Stimulated activated CD8-positive, alpha-beta memory T cell treated with anti-CD3 and anti-CD28 coated beads, Interleukin-12 subunit alpha, Interleukin-12 subunit beta, amount 100 ng/mL, for 1 hour (primary cell): ENCODE measurements around the gene TPSD1.
"Not testable (repeated sequence)": the region's sequence is repeated elsewhere in the genome, so short reads cannot be mapped to it uniquely, and the experiment has no call there.

Source experiments
- DNase-seq: peaks from one replicate; pipeline ENCODE4 v3.0.0-alpha.2; 2020; ENCODE audit warnings: low read depth

TPSD1 gene

GRCh38 chr16:1220841-1221627 lies 34.8 kb upstream of the TPSD1 start:
- no peak for DNase-seq

- no peak for DNase-seq
Measured at GRCh38 chr16:1221628-1222552, 34.0 kb upstream of the TPSD1 start.

- no peak for DNase-seq
Measured at GRCh38 chr16:1222553-1223354, 33.1 kb upstream of the TPSD1 start.

GRCh38 chr16:1223355-1224214 lies 32.3 kb upstream of the TPSD1 start:
- no peak for DNase-seq

- DNase-seq = no peak
Measured at GRCh38 chr16:1224558-1224957, 31.3 kb upstream of the TPSD1 start.

- no peak for DNase-seq
Measured at GRCh38 chr16:1225051-1225451, 30.8 kb upstream of the TPSD1 start, which contains the start of gene TPSG1. Gene TPSG1, minus strand, starts transcription at chr16:1225268. Its CDS starts 16 bp downstream, at chr16:1225252.

- not testable (repeated sequence) for DNase-seq
Measured at GRCh38 chr16:1225728-1226311, 30.0 kb upstream of the TPSD1 start.

- DNase-seq = not testable (repeated sequence)
Measured at GRCh38 chr16:1226692-1227091, 29.2 kb upstream of the TPSD1 start.

GRCh38 chr16:1228227-1228626 lies 27.6 kb upstream of the TPSD1 start:
- not testable (repeated sequence) for DNase-seq

- DNase-seq = not testable (repeated sequence)
Measured at GRCh38 chr16:1229476-1229875, 26.4 kb upstream of the TPSD1 start.

GRCh38 chr16:1230084-1230470 lies 25.8 kb upstream of the TPSD1 start, which contains the start of gene TPSB2:
Gene TPSB2, minus strand, starts transcription at chr16:1230184. Its CDS starts 233 bp downstream, at chr16:1229951.
- not testable (repeated sequence) for DNase-seq

GRCh38 chr16:1230471-1231212 lies 25.2 kb upstream of the TPSD1 start:
- DNase-seq = not testable (repeated sequence)

- not testable (repeated sequence) for DNase-seq
Measured at GRCh38 chr16:1231301-1231700, 24.6 kb upstream of the TPSD1 start.

- not testable (repeated sequence) for DNase-seq
Measured at GRCh38 chr16:1232049-1232748, 23.7 kb upstream of the TPSD1 start.

GRCh38 chr16:1236659-1237058 lies 19.2 kb upstream of the TPSD1 start:
- DNase-seq = not testable (repeated sequence)

GRCh38 chr16:1237990-1238389 lies 17.9 kb upstream of the TPSD1 start:
- no peak for DNase-seq

GRCh38 chr16:1238909-1239308 lies 17.0 kb upstream of the TPSD1 start:
- not testable (repeated sequence) for DNase-seq

GRCh38 chr16:1239575-1239974 lies 16.3 kb upstream of the TPSD1 start:
- not testable (repeated sequence) for DNase-seq

GRCh38 chr16:1240436-1240835 lies 15.4 kb upstream of the TPSD1 start, which contains the start of gene TPSAB1:
Gene TPSAB1, plus strand, starts transcription at chr16:1240705. Its CDS starts 234 bp downstream, at chr16:1240939.
- not testable (repeated sequence) for DNase-seq
